RWPE2 (cell line): ENCODE measurements around the gene PTPRCAP.

Experiments used
- ATAC-seq: fragments of 200-7000 bp; cut with Tn5 transposase; 3 replicates; pipeline ENCODE4 v1.9.1; 2021; ENCODE audit warnings: low read depth
- DNase-seq: peaks from one replicate; pipeline ENCODE4 v3.0.0-alpha.2; 2020; ENCODE audit warnings: low spot score
- H3K27ac ChIP-seq: fragments of 450-650 bp; 2 replicates; pipeline ENCODE4 v1.5.1; 2017; ENCODE audit warnings: mild to moderate bottlenecking; ENCODE audit not compliant: poor library complexity, severe bottlenecking
- H3K27me3 ChIP-seq: fragments of 250-450 bp; sonication (Bioruptor Pico); 2 replicates; pipeline ENCODE4 v1.5.1; 2021; ENCODE audit warnings: mild to moderate bottlenecking, moderate library complexity; ENCODE audit not compliant: insufficient read depth, poor library complexity, severe bottlenecking
- H3K36me3 ChIP-seq: fragments of 250-450 bp; sonication (Bioruptor Pico); 2 replicates; pipeline ENCODE4 v1.5.1; 2020; ENCODE audit warnings: low read depth, mild to moderate bottlenecking, moderate library complexity
- H3K4me1 ChIP-seq: fragments of 250-450 bp; sonication (Bioruptor Pico); 2 replicates; pipeline ENCODE4 v1.5.1; 2021; ENCODE audit warnings: mild to moderate bottlenecking, moderate library complexity; ENCODE audit not compliant: insufficient read depth, poor library complexity, severe bottlenecking
- H3K4me3 ChIP-seq: fragments of 250-450 bp; sonication (Bioruptor Pico); 2 replicates; pipeline ENCODE4 v1.5.1; 2021; ENCODE audit warnings: mild to moderate bottlenecking, moderate library complexity; ENCODE audit not compliant: severe bottlenecking
- H3K9me3 ChIP-seq: fragments of 250-450 bp; sonication (Bioruptor Pico); 2 replicates; pipeline ENCODE4 v1.5.1; 2021; ENCODE audit warnings: mild to moderate bottlenecking, moderate library complexity; ENCODE audit not compliant: severe bottlenecking
- CTCF ChIP-seq: fragments of 450-650 bp; IDR thresholded peaks from one replicate; pipeline ENCODE4 v1.5.1; 2017; ENCODE audit warnings: mild to moderate bottlenecking, moderate library complexity; ENCODE audit not compliant: poor library complexity, severe bottlenecking

PTPRCAP gene

GRCh38 chr11:67423466-67423865 lies 14.0 kb downstream of the PTPRCAP start:
- TF ChIP-seq CTCF, result no peak
- H3K27me3 ChIP-seq, result no peaks in the 10 kb centered on the region
- DNase-seq (no peak), ATAC-seq (no peak)
- no peak overlapping the region for H3K4me3 ChIP-seq
- peaks cover 3% of the 10 kb centered on the region for H3K4me1 ChIP-seq
- H3K9me3 ChIP-seq, result no peaks in the 10 kb centered on the region
- H3K27ac ChIP-seq, result no peak overlapping the region
- no peaks in the 10 kb centered on the region for H3K36me3 ChIP-seq

- TF ChIP-seq CTCF, result no peak
- Histone ChIP-seq H3K27me3 (no peaks in the 10 kb centered on the region), H3K36me3 (no peaks in the 10 kb centered on the region), H3K4me3 (no peak overlapping the region), H3K9me3 (no peaks in the 10 kb centered on the region), H3K27ac (no peak overlapping the region), H3K4me1 (peaks cover 3% of the 10 kb centered on the region)
- peak; percentile 72 for ATAC-seq
- no peak for DNase-seq
Measured at GRCh38 chr11:67422891-67423290, 14.6 kb downstream of the PTPRCAP start.

GRCh38 chr11:67421430-67422031 lies 16.0 kb downstream of the PTPRCAP start:
- TF ChIP-seq CTCF, result no peak
- ATAC-seq (peak; percentile 12), DNase-seq (no peak)
- Histone ChIP-seq H3K4me3 (peak overlapping the region; percentile 63), H3K27me3 (no peaks in the 10 kb centered on the region), H3K27ac (no peak overlapping the region), H3K4me1 (peaks cover 3% of the 10 kb centered on the region), H3K36me3 (no peaks in the 10 kb centered on the region), H3K9me3 (no peaks in the 10 kb centered on the region)

- no peak for TF ChIP-seq CTCF
- ATAC-seq (peak; percentile 79), DNase-seq (peak; percentile 94)
- H3K27ac ChIP-seq, result peak overlapping the region; percentile 32
- H3K4me1 ChIP-seq, result peaks cover 3% of the 10 kb centered on the region
- no peaks in the 10 kb centered on the region for H3K36me3 ChIP-seq
- H3K27me3 ChIP-seq, result no peaks in the 10 kb centered on the region
- peak overlapping the region; percentile 63 for H3K4me3 ChIP-seq
- no peaks in the 10 kb centered on the region for H3K9me3 ChIP-seq
Measured at GRCh38 chr11:67420646-67421429, 16.6 kb downstream of the PTPRCAP start.

GRCh38 chr11:67420147-67420645 lies 17.3 kb downstream of the PTPRCAP start:
- Histone ChIP-seq H3K4me3 (peak overlapping the region; percentile 63), H3K4me1 (peaks cover 3% of the 10 kb centered on the region), H3K9me3 (no peaks in the 10 kb centered on the region), H3K27ac (peak overlapping the region; percentile 32), H3K36me3 (no peaks in the 10 kb centered on the region), H3K27me3 (no peaks in the 10 kb centered on the region)
- TF ChIP-seq CTCF, result no peak
- DNase-seq (no peak), ATAC-seq (no peak)
